Subcutaneous adipose tissue (tissue), 4 donors: ENCODE measurements around the gene TTLL10. TPM values are rescaled to one million over a fixed set of nuclear protein-coding genes. Genes with fewer than 3 reads are reported as not detected.

Source experiments
- CTCF ChIP-seq: fragments of 450-650 bp; IDR thresholded peaks from one replicate; pipeline ENCODE4 v1.5.1; 2016; ENCODE audit warnings: low read depth, mild to moderate bottlenecking, control low read depth, antibody characterized with exemption, moderate library complexity
- total RNA-seq, 4 donors: library from RNA; depleted of rRNA; stranded (reverse); fragments of >200 nt; gene quantifications; one replicate each; pipeline ENCODE4 v1.1.0, GENCODE V29; 2016

Gene TTLL10
- total RNA-seq, 4 donors from 2014 or later: 0.19 TPM; not detected in 3

GRCh38 chr1:1136547-1137230 lies 37.0 kb upstream of the TTLL10 start:
- no peak for TF ChIP-seq CTCF

GRCh38 chr1:1137256-1138045 lies 36.2 kb upstream of the TTLL10 start:
- no peak for TF ChIP-seq CTCF

GRCh38 chr1:1140673-1141072 lies 33.0 kb upstream of the TTLL10 start:
- TF ChIP-seq CTCF: no peak

- no peak for TF ChIP-seq CTCF
Measured at GRCh38 chr1:1141244-1141910, 32.3 kb upstream of the TTLL10 start.

GRCh38 chr1:1141911-1142250 lies 31.8 kb upstream of the TTLL10 start:
- TF ChIP-seq CTCF: no peak

GRCh38 chr1:1142844-1143243 lies 30.8 kb upstream of the TTLL10 start:
- TF ChIP-seq CTCF: no peak

GRCh38 chr1:1143636-1144035 lies 30.0 kb upstream of the TTLL10 start:
- TF ChIP-seq CTCF: no peak
